Measurements from ENCODE around the gene MACROH2A1. TPM values are rescaled to one million over a fixed set of nuclear protein-coding genes. Genes with fewer than 3 reads are reported as not detected.
A peak's percentile ranks its signal among the peaks of the same experiment; 100 is the strongest.

MACROH2A1 gene
- total and polyA plus RNA-seq, 9 of the 15 experiments (the other 6 are each of a cell fraction or from before 2014, with no cell fraction given), result 44.9 to 289 (median 193) TPM

DNA sequence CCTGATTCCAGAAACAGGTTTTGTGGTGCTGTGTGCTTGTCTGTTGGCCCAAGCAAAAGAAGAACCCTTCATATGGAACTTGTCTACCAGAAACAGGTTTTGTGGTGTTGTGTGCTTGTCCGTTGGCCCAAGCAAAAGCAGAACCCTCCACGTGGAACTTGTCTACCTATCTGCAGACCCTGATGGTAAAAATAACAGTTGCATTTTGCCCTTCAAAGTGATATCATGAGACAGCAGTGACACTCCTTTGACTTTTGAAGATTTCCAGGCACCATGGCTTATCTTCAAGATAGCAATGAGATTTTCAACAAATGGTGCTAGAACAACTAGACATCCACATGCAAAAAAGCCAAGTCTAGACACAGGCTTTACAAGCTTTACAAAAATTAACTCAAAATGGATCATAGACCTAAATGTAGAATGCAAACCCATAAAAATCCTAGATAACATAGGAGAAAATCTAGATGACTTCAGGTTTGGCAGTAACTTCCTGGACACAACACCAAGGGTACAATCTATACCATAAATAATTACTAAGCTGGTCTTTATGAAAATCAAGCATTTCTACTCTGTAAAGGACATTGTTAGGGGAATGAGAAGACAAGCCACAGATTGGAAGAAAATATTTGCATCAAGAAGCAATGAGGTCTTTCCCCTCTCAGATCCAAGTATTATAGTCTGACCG, 16.8 kb downstream of the MACROH2A1 start (continued):
- TF ChIP-seq SPI1 (IDR thresholded peaks at IDR 0.05; ENCODE audit: borderline replicate concordance, low read depth, low read length) (peak; percentile 39; the same call in 1 of the 2 replicates), BRCA1 (IDR thresholded peaks at IDR 0.05) (no peak), BRCA1 (CRISPR knock-in tag; IDR thresholded peaks at IDR 0.05) (no peak), RCOR1 (IDR thresholded peaks at IDR 0.05; ENCODE audit: borderline replicate concordance in 1 of 2, low read depth in 2 of 2, low read length in 2 of 2) (peak in 1 of 2 experiments; percentile 50; a peak in 2 of 4 replicates), SMAD4 (CRISPR knock-in tag; conservative IDR thresholded peaks at IDR 0.05) (peak; percentile 33; the same call in 1 of the 2 replicates), ZNF445 (CRISPR knock-in tag; IDR thresholded peaks at IDR 0.05; ENCODE audit: low read depth) (no peak)
- TF ChIP-seq, protein P1, sequence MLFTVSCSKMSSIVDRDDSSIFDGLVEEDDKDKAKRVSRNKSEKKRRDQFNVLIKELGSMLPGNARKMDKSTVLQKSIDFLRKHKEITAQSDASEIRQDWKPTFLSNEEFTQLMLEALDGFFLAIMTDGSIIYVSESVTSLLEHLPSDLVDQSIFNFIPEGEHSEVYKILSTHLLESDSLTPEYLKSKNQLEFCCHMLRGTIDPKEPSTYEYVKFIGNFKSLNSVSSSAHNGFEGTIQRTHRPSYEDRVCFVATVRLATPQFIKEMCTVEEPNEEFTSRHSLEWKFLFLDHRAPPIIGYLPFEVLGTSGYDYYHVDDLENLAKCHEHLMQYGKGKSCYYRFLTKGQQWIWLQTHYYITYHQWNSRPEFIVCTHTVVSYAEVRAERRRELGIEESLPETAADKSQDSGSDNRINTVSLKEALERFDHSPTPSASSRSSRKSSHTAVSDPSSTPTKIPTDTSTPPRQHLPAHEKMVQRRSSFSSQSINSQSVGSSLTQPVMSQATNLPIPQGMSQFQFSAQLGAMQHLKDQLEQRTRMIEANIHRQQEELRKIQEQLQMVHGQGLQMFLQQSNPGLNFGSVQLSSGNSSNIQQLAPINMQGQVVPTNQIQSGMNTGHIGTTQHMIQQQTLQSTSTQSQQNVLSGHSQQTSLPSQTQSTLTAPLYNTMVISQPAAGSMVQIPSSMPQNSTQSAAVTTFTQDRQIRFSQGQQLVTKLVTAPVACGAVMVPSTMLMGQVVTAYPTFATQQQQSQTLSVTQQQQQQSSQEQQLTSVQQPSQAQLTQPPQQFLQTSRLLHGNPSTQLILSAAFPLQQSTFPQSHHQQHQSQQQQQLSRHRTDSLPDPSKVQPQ (CRISPR knock-in tag; IDR thresholded peaks at IDR 0.05; ENCODE audit: borderline replicate concordance), result no peak
- TF ChIP-seq, protein P2, sequence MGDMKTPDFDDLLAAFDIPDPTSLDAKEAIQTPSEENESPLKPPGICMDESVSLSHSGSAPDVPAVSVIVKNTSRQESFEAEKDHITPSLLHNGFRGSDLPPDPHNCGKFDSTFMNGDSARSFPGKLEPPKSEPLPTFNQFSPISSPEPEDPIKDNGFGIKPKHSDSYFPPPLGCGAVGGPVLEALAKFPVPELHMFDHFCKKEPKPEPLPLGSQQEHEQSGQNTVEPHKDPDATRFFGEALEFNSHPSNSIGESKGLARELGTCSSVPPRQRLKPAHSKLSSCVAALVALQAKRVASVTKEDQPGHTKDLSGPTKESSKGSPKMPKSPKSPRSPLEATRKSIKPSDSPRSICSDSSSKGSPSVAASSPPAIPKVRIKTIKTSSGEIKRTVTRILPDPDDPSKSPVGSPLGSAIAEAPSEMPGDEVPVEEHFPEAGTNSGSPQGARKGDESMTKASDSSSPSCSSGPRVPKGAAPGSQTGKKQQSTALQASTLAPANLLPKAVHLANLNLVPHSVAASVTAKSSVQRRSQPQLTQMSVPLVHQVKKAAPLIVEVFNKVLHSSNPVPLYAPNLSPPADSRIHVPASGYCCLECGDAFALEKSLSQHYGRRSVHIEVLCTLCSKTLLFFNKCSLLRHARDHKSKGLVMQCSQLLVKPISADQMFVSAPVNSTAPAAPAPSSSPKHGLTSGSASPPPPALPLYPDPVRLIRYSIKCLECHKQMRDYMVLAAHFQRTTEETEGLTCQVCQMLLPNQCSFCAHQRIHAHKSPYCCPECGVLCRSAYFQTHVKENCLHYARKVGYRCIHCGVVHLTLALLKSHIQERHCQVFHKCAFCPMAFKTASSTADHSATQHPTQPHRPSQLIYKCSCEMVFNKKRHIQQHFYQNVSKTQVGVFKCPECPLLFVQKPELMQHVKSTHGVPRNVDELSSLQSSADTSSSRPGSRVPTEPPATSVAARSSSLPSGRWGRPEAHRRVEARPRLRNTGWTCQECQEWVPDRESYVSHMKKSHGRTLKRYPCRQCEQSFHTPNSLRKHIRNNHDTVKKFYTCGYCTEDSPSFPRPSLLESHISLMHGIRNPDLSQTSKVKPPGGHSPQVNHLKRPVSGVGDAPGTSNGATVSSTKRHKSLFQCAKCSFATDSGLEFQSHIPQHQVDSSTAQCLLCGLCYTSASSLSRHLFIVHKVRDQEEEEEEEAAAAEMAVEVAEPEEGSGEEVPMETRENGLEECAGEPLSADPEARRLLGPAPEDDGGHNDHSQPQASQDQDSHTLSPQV (IDR thresholded peaks at IDR 0.05), result 0 out of 2 replicates have a peak, but pooled peaks have one; percentile 38

All from K562 (cell line).